ENCODE measurements around the gene RAB9B.

GRCh38 chrX:103831803-103832544, at the start of gene RAB9B:
- TF ChIP-seq CREM (CRISPR knock-in tag; IDR thresholded peaks at IDR 0.05) (no peak), NR3C1 (CRISPR knock-in tag; conservative IDR thresholded peaks at IDR 0.05; ENCODE audit: low read depth) (no peak), CTCF (IDR thresholded peaks at IDR 0.05) (no peak), RELA (CRISPR knock-in tag; IDR thresholded peaks at IDR 0.05; ENCODE audit: borderline replicate concordance) (no peak), IRF2 (CRISPR knock-in tag; IDR thresholded peaks at IDR 0.05; ENCODE audit: borderline replicate concordance, low read depth) (no peak), ESRRA (CRISPR knock-in tag; IDR thresholded peaks at IDR 0.05; ENCODE audit: borderline replicate concordance) (no peak)
- TF ChIP-seq, protein P1, sequence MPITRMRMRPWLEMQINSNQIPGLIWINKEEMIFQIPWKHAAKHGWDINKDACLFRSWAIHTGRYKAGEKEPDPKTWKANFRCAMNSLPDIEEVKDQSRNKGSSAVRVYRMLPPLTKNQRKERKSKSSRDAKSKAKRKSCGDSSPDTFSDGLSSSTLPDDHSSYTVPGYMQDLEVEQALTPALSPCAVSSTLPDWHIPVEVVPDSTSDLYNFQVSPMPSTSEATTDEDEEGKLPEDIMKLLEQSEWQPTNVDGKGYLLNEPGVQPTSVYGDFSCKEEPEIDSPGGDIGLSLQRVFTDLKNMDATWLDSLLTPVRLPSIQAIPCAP (CRISPR knock-in tag; IDR thresholded peaks at IDR 0.05): no peak

Measured in WTC11 (cell line).